Smooth muscle cell (in vitro differentiated cells): ENCODE results near the gene VIPR1. TPM values are rescaled to one million over a fixed set of nuclear protein-coding genes. Genes with fewer than 3 reads are reported as not detected.
"Not testable (repeated sequence)": the region's sequence is repeated elsewhere in the genome, so short reads cannot be mapped to it uniquely, and the experiment has no call there.

Source experiments
- DNase-seq: peaks from one replicate; lab custom pipeline; 2025; ENCODE audit not compliant: unreplicated experiment; lab: John Stamatoyannopoulos, UW
- H2AFZ ChIP-seq: fragments of 200-600 bp; sonication (generic); 2 replicates; pipeline ENCODE4 v1.6.0; 2016; ENCODE audit warnings: antibody characterized with exemption, low read depth, mild to moderate bottlenecking
- H3F3A ChIP-seq: fragments of 200-600 bp; sonication (generic); 2 replicates; pipeline ENCODE4 v1.6.0; 2017; ENCODE audit warnings: antibody characterized with exemption, low read depth
- H3K27ac ChIP-seq: fragments of 200-600 bp; sonication (generic); 2 replicates; pipeline ENCODE4 v1.5.1; 2016; ENCODE audit warnings: low read depth, mild to moderate bottlenecking
- H3K27me3 ChIP-seq: fragments of 200-600 bp; sonication (generic); 2 replicates; pipeline ENCODE4 v1.6.1; 2016; ENCODE audit warnings: low read depth, mild to moderate bottlenecking
- H3K36me3 ChIP-seq: fragments of 200-600 bp; sonication (generic); 2 replicates; pipeline ENCODE4 v1.5.1; 2016; ENCODE audit warnings: low read depth
- H3K4me1 ChIP-seq: fragments of 200-600 bp; sonication (generic); 2 replicates; pipeline ENCODE4 v1.5.1; 2016; ENCODE audit warnings: low read depth
- H3K4me2 ChIP-seq: fragments of 200-600 bp; sonication (generic); 2 replicates; pipeline ENCODE4 v1.6.0; 2016; ENCODE audit warnings: mild to moderate bottlenecking
- H3K4me3 ChIP-seq: fragments of 200-600 bp; sonication (generic); 2 replicates; pipeline ENCODE4 v1.5.1; 2016; ENCODE audit warnings: mild to moderate bottlenecking
- H3K79me2 ChIP-seq: fragments of 200-600 bp; sonication (generic); 2 replicates; pipeline ENCODE4 v1.6.0; 2016; ENCODE audit warnings: low read depth, mild to moderate bottlenecking
- H3K9ac ChIP-seq: fragments of 200-600 bp; sonication (generic); 2 replicates; pipeline ENCODE4 v1.6.0; 2016; ENCODE audit warnings: low read depth
- H3K9me3 ChIP-seq: fragments of 200-600 bp; sonication (generic); replicated peaks from 2 replicates; pipeline ENCODE4 v1.5.1; 2016; ENCODE audit warnings: low read depth
- H4K20me1 ChIP-seq: fragments of 200-600 bp; sonication (generic); 2 replicates; pipeline ENCODE4 v1.6.0; 2016; ENCODE audit warnings: low read depth
- CTCF ChIP-seq: fragments of 200-600 bp; sonication (generic); IDR thresholded peaks from 2 replicates; pipeline ENCODE4 v1.5.1; 2017; ENCODE audit warnings: borderline replicate concordance, mild to moderate bottlenecking, antibody characterized with exemption; ENCODE audit not compliant: insufficient read depth, poor library complexity, severe bottlenecking
- WGBS: methylation state at CpG from one replicate; pipeline ENCODE4 v1.1.7; 2016; ENCODE audit warnings: low lambda C conversion rate; 5-methylcytosine and 5-hydroxymethylcytosine counted together
- polyA plus RNA-seq: library from polyadenylated mRNA; unstranded; fragments of >200 nt; fragmentation: Nextera tagmentation; extraction: Ambion mirVana; gene quantifications from 2 replicates; pipeline ENCODE4 v1.2.1, GENCODE V29; 2016
- total RNA-seq: library from RNA; depleted of rRNA; stranded (reverse); fragments of >200 nt; gene quantifications from 2 replicates; pipeline ENCODE4 v1.2.3, GENCODE V29; 2014

Gene VIPR1
- total and polyA plus RNA-seq, 2 experiments from 2014 or later: 0.86 to 1.3 TPM

DNA sequence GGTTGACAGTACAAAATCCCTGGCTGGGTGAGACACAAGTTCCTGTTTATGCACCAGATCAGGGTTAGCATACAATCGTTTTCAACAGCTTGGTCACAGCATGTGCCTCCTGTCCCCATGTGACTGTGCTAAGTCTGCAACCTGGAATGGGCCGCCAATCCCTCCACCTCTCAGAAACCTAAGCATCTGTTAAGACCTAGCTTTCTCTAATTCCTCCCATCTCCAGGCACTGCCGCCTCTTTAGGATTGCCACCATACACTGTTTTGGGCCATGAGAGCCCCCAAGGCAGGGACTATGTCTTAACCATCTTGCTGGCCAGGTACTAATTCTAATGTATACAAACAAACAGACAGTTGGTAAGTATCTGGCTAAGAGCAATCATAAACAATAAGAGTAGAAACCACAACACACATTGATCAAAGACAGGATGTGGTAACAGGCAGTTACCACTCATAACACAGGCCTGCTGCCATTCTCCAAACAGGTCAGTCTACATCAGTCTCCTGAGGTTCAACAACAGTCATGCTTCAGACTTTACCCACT lies 53.7 kb downstream of the VIPR1 start:
- H3F3A ChIP-seq: no peaks in the 10 kb centered on the region
- no peak overlapping the region for H3K4me3 ChIP-seq
- no peaks in the 10 kb centered on the region for H3K27me3 ChIP-seq
- peaks cover 4% of the 10 kb centered on the region for H4K20me1 ChIP-seq
- H3K79me2 ChIP-seq: no peaks in the 10 kb centered on the region
- WGBS: 90% methylated on average over 3 of the region's 3 CpGs
- no peak overlapping the region for H3K4me2 ChIP-seq
- TF ChIP-seq CTCF: no peak
- peaks cover 23% of the 10 kb centered on the region for H3K36me3 ChIP-seq
- no peak overlapping the region for H2AFZ ChIP-seq
- no peak for DNase-seq
- H3K9me3 ChIP-seq: no peaks in the 10 kb centered on the region
- no peaks in the 10 kb centered on the region for H3K4me1 ChIP-seq
- no peak overlapping the region for H3K9ac ChIP-seq
- no peak overlapping the region for H3K27ac ChIP-seq

GRCh38 chr3:42556817-42557216 lies 54.4 kb downstream of the VIPR1 start:
- not testable (repeated sequence) for H3K79me2 ChIP-seq, H3K4me3 ChIP-seq, H2AFZ ChIP-seq, H3K9ac ChIP-seq, H3K27me3 ChIP-seq, H3K4me1 ChIP-seq, H3F3A ChIP-seq, H3K9me3 ChIP-seq, H3K27ac ChIP-seq, H4K20me1 ChIP-seq, DNase-seq, H3K4me2 ChIP-seq
- WGBS: 87% methylated on average over 6 of the region's 6 CpGs
- peaks cover 24% of the 10 kb centered on the region for H3K36me3 ChIP-seq

- Histone ChIP-seq H3F3A (no peaks in the 10 kb centered on the region), H4K20me1 (peaks cover 10% of the 10 kb centered on the region), H3K9me3 (no peaks in the 10 kb centered on the region), H2AFZ (no peak overlapping the region), H3K4me3 (no peak overlapping the region), H3K27me3 (no peaks in the 10 kb centered on the region), H3K9ac (no peak overlapping the region), H3K27ac (no peak overlapping the region), H3K36me3 (peaks cover 24% of the 10 kb centered on the region), H3K4me1 (no peaks in the 10 kb centered on the region), H3K79me2 (no peaks in the 10 kb centered on the region), H3K4me2 (no peak overlapping the region)
- DNase-seq: no peak
- no peak for TF ChIP-seq CTCF
These were observed 55.4 kb downstream of the VIPR1 start for GRCh38 chr3:42557854-42558253.

DNA sequence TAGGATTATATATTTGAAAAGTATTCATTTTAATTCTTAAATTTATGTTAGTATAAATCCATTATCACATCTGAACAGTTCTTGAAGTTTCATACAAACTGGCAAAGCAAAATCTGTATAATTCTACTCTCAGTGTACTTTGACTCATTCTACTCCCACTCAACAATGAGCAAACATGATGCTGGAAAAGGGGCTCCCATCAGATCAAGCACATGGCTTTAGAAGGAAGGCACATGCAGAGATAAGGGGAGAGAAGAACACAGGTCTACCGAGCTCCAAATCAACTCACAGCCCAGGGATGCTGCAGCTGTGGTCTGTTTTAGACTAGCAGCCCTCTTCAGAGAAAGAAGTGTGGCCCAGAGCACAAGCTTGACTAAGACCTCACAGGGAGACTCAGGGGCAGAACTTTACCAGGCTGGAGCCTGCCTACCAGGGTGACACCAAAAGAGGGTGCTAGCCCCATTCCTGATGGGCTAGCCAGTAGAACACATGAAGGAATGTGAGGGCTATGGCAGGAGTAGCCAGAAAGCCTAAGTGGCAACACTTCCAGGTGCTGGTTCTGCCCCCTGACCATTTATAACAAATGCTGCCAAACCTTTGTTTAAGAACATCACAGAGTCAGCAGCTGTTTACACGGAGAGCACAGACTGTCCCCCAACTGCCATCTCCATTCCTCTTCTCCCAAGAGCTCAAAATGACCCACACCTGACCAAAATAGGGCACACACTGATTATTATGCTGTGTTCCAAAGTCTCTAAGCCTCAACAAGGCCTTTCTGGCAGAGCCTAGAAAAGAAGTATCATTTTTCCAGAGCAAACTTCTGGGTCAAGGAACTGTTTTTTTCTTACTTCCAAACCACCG lies 59.8 kb downstream of the VIPR1 start:
- Histone ChIP-seq H2AFZ (no peak overlapping the region), H3K27ac (no peak overlapping the region), H3F3A (no peaks in the 10 kb centered on the region), H3K4me1 (no peaks in the 10 kb centered on the region), H4K20me1 (peaks cover 30% of the 10 kb centered on the region), H3K4me2 (no peak overlapping the region), H3K9ac (no peak overlapping the region), H3K9me3 (no peaks in the 10 kb centered on the region), H3K79me2 (no peaks in the 10 kb centered on the region), H3K36me3 (peaks cover 10% of the 10 kb centered on the region), H3K4me3 (no peak overlapping the region), H3K27me3 (no peaks in the 10 kb centered on the region)
- 76% methylated on average over 3 of the region's 3 CpGs for WGBS
- DNase-seq: no peak
- TF ChIP-seq CTCF: no peak
